GM19240 (cell line): ENCODE results near the gene SPINDOC.

Experiments used
- DNase-seq: peaks from one replicate; pipeline ENCODE4 v3.0.0; 2011; ENCODE audit warnings: low spot score; ENCODE audit not compliant: insufficient read length

SPINDOC gene

DNA sequence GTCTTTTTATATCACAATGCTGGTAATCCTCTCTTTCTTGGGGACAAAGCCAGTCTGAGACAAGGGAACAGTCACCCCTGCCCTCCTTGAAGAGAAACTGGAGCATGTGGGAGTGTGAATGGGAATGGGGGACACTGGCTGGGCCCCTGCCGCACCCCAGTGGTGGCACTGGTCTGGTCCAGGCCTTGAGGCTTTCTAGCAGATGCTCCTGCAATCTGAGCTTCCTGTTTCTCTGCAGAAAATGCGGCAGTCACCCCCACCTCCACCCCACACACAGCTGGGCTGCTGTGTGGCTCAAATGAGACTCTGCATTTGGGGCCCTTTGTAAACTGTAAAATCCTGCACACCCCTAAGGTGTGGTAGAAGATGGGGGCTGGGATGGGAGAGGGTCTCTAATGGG, 19.1 kb downstream of the SPINDOC start:
- DNase-seq: no peak

DNA sequence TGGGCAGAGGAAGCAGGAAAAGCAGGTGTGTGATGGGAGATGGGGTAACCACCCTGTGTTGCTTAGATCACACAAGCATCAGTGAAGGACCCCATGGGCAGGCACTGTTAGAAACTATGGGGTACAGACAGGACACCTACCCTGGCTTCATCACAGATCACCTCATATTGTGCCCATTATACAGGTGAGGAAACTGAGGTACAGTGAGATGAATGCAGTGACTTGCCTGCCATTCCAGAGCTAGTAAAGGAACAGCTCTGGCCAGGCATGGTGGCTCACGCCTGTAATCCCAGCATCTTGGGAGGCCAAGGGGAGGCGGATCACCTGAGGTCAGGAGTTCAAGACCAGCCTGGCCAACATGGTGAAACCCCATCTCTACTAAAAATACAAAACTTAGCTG, 19.8 kb downstream of the SPINDOC start:
- no peak for DNase-seq

DNA sequence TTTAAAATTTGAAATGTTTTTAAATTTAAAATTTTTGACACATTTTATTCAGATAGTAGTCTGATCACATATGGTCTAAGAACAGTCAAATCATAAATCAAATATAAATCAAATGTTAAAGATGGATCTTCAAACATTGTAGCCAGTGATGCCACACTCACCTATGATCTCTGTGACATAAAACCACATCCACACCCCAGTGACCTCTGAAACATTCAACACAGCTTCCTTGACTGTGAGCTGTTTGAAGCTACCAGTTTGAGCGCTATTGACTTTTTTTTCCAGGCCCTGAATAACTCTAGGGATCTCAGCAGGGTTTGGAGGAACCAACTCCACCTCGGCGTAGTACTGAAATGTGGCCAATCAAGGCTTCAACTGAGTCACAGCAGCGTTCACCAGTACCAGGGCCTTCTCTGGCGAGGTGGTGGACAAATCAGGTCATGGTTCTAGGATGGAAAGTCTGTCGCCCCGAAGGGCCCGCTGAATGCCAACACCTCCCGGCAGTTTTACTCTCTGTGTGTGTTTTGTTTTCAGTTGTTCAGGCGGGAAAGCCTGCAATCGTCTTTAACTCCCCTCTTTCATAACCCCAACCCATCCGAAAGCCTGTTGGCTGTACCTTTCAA, 21.4 kb downstream of the SPINDOC start:
- no peak for DNase-seq

- no peak for DNase-seq
These were observed 21.9 kb downstream of the SPINDOC start for GRCh38 chr11:63835158-63835545.

DNA sequence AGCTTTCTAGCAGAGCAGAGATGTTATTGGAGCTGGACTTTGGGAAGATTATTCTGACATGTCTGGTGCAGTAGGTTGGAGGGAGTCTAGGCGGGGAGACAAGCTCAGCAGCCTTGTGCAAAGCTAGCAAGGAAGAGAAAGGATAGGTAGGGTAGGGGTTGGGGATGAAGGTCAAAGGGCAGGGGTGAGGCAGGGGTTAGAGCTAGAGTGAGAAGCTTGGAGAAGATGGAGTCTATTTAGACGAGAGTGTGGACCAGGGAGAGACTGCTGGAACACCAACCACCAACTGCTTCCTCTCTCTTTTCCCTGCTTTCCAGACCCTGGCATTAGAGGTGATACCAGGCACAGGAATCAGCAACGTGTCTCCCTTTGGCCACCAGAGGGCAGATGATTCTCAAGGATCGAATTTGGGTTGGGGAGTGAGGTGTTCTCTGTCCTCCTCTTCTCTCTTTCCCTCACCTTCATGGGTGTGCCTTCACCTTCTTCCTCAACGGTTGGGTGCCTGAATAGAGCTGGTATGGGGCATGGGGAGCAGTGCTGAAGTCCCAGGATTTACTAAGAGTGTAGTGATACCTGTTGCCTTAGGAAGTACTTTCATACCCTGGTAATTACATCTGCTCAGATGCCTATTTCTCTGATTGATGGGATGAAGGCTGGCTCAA, 23.9 kb downstream of the SPINDOC start:
- DNase-seq: peak; percentile 76

GRCh38 chr11:63837739-63838138, 24.5 kb downstream of the SPINDOC start:
- DNase-seq: no peak

DNA sequence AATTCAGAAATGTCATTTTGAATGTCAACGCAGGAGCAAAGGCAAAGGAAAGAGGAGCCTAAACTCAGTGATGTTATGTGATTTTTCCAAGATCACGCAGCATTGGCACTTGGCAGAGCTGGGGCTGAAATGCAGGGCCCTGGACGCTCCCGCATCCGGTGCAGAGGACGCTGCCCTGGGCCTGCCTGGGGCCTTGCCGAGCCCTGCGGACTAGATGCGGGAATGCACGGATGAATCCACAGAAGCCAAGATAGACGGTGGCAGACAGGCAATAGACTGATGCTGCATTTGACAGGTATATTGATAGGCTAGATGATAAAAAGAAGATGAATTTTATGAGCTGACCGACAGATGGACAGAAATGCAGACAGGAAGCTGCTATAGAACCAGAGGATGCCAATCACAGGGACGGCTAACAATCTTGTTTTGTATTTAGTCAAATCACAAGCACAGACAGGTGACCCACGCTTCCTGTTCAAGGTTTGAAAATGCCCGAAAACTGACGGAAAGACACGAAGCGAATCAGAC, 25.0 kb downstream of the SPINDOC start:
- DNase-seq: peak; percentile 70

DNA sequence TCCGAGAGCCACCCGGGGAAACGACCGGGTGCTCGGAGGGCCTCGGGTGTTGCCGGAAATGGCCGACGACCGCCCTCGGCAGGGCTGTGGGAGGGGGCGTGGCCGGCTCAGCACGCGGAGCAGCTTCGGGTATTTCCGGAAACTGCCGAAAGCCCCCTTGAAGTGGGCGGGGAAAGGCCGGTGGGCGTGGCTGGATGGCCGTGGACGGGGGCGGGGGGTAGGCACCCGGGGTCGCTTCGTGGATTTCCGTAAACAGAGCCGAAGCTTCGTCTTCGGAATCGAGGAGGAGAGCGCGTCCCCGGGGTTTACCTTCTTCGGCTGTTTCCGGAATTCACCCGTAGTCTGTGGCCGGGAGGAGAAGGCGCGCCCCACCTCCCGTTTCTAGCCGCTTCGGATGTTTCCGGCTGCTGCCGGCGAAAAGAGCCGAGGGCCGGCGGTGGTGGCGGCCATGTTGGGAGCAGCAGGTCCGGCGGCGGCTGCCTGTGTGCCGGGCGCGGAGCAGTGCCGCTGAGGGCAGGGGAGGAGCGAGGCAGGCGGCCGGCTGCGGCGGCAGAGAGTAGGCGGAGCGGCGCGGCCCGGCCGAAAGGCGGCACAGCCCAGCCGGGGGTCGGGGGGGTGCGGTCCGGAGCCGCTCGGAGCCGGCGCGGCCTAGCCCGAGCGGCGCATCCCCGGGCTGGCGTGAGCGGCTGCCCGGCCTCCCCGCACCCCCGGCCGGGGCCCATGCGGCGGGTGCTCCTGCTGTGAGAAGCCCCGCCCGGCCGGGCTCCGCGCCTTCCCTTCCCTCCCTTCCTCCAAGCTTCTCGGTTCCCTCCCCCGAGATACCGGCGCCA, 25.6 kb downstream of the SPINDOC start, which contains the start of gene MARK2:
MARK2 (plus strand) TSS at position 433 of the 830 bp plus-strand sequence; CDS start at position 830, 397 bp downstream.
- DNase-seq: peak; percentile 61

GRCh38 chr11:63839508-63840355, 26.5 kb downstream of the SPINDOC start:
- no peak for DNase-seq

DNA sequence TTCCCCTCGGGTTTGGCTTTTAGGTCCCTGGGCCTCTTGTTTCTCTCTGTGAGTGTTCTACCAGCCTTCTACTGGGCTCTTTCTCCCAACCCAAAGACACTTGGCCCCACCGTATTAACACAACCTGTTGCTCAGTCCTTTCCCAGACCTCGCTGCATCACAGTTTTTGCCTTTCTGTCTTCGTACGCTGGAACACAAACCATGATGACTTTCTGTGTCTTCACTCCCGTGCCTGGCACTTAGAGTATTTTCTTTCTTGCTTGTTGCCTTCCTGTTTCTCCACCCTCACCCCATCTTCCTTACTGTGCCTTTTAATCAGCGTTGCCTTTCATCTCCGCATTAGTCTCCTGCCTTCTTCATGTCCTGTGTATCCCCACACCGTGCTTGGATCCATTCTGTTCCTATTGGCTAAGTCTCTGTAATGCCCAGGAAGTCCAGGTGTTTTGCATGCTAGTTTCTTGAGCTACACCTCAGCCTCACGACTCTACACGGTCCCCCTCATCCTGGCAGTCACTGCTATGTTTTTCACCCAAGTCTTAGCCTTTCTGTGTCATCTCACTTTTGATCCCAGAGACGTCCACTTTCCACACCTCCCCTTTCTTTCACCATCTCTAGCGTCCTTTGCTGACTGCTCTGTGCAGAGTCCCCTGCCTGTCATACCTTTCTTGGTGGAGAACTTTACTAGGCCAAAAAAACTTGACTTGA, 27.3 kb downstream of the SPINDOC start:
- DNase-seq: no peak

DNA sequence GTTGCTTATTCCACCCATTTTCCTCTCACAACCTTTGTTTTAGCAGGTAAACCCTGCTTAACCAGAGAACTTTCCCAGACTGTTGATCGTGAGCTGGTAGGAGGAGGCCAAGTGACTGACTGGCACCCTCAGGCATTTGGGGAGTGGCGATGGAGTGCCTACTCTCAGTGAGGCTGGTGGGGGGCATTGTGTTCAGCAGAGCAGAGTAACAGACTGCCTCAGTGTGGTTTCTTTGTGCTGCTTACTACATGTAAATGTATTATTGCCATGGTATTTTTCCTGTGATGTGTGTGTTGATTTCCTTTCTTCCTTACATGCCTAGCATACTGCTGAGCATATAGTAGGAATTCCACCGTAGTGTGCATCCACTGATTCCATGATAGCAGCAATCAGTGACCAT, 28.3 kb downstream of the SPINDOC start:
- no peak for DNase-seq

GRCh38 chr11:63843041-63843440, 29.8 kb downstream of the SPINDOC start:
- no peak for DNase-seq

DNA sequence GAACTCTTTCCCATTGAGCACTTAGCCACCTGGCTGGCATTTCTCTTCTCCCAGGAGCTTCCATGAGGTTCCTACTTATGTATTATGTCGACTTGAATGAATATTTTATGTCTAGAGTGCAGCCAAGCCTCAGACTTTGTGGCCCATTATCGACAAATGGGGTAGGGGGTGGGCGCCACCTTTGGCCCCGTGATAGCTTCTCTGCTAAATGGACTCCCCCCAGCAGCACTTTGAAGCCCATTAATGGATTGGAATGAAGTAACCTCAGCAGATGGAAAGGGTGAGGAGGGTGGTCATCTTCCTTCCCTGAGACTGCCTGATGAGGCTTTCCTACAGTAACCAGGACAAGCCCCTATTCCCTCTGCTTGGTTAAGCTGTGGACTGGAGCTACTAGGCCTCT, 31.6 kb downstream of the SPINDOC start:
- no peak for DNase-seq

DNA sequence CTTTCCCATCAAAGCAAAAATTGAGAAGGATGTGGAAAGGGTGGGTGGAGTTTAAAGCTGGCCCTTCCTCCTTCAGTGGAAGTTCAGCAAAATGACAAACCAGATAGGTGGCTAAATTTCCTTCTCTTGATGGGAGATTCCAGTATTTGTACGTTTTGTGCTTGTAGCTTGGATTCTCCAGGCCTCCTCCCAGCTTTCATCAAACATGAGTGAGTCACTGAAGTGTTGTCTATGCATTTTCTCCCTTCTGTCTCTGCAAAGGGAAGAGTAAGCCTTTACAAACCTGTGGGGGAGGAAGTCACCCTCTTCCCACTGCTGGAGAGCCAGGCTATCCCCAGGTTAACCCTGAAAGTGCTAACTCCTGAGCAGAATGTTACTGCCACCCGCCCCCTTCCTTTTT, 32.0 kb downstream of the SPINDOC start:
- DNase-seq: no peak

- DNase-seq: no peak
These were observed 32.7 kb downstream of the SPINDOC start for GRCh38 chr11:63845911-63846310.

DNA sequence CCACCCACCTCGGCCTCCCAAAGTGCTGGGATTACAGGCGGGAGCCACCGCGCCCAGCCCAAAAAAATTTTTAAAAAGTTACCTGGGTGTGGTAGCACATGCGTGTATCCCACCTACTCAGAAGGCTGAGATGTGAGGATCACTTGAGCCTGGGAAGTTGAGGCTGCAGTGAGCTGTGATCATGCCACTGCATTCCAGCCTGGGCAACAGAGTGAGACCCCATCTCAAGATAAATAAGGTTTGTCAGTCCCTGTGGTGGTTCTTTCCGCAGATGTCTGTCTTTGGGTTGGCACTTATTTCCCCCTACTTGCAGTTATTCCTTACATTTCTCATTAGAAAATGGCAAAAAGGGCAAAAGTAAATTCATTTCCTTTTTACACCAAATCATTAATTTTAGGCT, 33.6 kb downstream of the SPINDOC start:
- DNase-seq: no peak

- DNase-seq: no peak
These were observed 34.1 kb downstream of the SPINDOC start for GRCh38 chr11:63847363-63847762.

- DNase-seq: no peak
These were observed 36.4 kb downstream of the SPINDOC start for GRCh38 chr11:63849691-63850090.

DNA sequence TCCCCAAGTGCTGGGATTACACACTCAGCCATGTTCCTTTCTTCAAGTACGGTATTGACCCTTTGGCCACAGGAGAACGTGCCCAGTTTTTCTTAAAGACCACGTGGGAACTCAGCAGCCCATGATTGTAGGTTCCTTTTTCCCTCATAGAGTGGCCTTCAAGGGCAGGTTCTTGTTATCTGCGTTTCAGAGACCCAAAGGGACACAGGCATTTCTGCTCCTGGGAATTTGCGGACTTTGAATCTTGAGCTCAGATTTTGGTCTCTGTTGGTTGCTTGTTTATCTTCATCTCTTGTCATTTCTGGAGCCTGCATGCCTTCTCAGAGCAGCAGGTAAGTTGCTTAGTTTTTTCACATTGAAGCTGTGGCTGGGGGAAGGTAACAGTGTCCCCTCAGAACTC, 37.7 kb downstream of the SPINDOC start:
- no peak for DNase-seq

DNA sequence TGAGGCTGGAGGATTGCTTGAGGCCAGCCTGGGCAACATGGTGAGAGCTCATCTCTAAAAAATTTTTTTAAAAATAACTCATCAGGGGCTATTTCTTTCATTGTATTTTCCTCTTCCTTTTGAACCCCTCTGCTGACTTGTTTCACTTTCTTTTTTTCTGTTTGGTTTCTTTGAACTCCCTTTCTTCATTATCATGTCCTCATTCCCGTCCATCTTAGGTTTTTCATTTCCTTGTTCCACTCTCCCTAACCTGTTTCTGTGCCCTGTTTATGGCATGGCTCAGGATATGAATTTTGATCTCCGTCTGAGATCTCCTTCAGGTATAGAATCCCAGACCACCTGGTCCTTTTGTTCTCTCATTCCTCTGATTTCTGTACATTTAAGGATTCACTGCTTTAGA, 38.1 kb downstream of the SPINDOC start:
- DNase-seq: no peak

DNA sequence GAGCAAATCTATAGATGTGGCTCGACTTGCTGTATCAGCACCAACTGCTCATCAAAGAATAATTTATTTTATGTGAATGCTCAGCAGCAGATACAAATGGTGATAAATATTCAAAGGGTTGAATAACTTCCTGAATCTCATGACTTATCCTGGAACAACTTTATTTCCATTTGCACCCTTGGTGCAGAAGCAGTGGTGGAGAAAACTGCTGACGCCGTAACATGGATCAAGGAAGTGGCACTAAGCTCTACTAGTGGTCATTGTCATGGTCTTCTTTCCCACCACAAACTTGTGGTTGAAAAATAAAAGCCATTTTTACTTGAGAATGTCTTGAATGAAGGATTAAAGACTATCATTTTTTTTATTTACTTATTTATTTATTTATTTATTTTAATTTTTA, 40.2 kb downstream of the SPINDOC start:
- DNase-seq: no peak
